K562 (cell line): Measurements from ENCODE around the gene TMEM273. TPM values are rescaled to one million over a fixed set of nuclear protein-coding genes. Genes with fewer than 3 reads are reported as not detected.

Experiments used
- ATF1 ChIP-seq, 2 experiments: fragments of 450-650 bp in 1 of 2; IDR thresholded peaks; 2 replicates each; pipeline ENCODE4 v1.6.1; 2016; ENCODE audit warnings: missing compliant biosample characterization in 1 of 2, missing genetic modification characterization in 1 of 2
- CBFA2T2 ChIP-seq: fragments of 450-650 bp; conservative IDR thresholded peaks from 2 replicates; pipeline ENCODE4 v1.6.1; 2017; ENCODE audit warnings: mild to moderate bottlenecking
- CEBPB ChIP-seq: fragments of 450-650 bp; IDR thresholded peaks from 2 replicates; pipeline ENCODE4 v1.6.1; 2016; ENCODE audit warnings: missing genetic modification characterization, missing compliant biosample characterization
- FOXJ2 ChIP-seq: fragments of 200-800 bp; sonication (Bioruptor generic); IDR thresholded peaks from 2 replicates; pipeline ENCODE4 v1.6.1; 2016; ENCODE audit warnings: missing genetic modification characterization, missing compliant biosample characterization
- HNRNPUL1 ChIP-seq: fragments of 200-400 bp; formaldehyde crosslinking; IDR thresholded peaks from 2 replicates; pipeline ENCODE4 v1.6.1; 2017; ENCODE audit warnings: low read length
- JUND ChIP-seq, 2 experiments: IDR thresholded peaks; 2 replicates in 1 of 2; 3 replicates in 1 of 2; pipeline ENCODE4 v1.6.1; 2011; ENCODE audit warnings: borderline replicate concordance in 2 of 2, low read depth in 2 of 2, low read length in 2 of 2, improper control_type of control experiment in 1 of 2, missing biosample characterization in 1 of 2, missing genetic modification characterization in 1 of 2, missing genetic modification reagents in 1 of 2
- KDM2B ChIP-seq: fragments of 250-450 bp; sonication (Bioruptor Pico); IDR thresholded peaks from 2 replicates; pipeline ENCODE4 v1.8.0; 2021; ENCODE audit warnings: mild to moderate bottlenecking, moderate library complexity
- KLF6 ChIP-seq: fragments of 250-450 bp; sonication (Bioruptor Pico); IDR thresholded peaks from 2 replicates; pipeline ENCODE4 v1.4.0; 2020; ENCODE audit warnings: mild to moderate bottlenecking, moderate library complexity, borderline replicate concordance
- MAFK ChIP-seq: IDR thresholded peaks from 2 replicates; pipeline ENCODE4 v1.6.1; 2011; ENCODE audit warnings: low read length, improper control_type of control experiment
- PTBP1 ChIP-seq: fragments of 200-400 bp; formaldehyde crosslinking; IDR thresholded peaks from 2 replicates; pipeline ENCODE4 v1.6.1; 2017; ENCODE audit warnings: low read depth, low read length
- RERE ChIP-seq: sonication (generic); formaldehyde crosslinking; IDR thresholded peaks from 2 replicates; pipeline ENCODE4 v1.8.0; 2023; ENCODE audit warnings: missing genetic modification reagents, mild to moderate bottlenecking, borderline replicate concordance
- SMARCE1 ChIP-seq: fragments of 450-650 bp; IDR thresholded peaks from 2 replicates; pipeline ENCODE4 v1.7.1; 2016; ENCODE audit warnings: mild to moderate bottlenecking
- SOX6 ChIP-seq: fragments of 450-650 bp; IDR thresholded peaks from 2 replicates; pipeline ENCODE4 v1.6.1; 2014; ENCODE audit warnings: mild to moderate bottlenecking
- TBL1XR1 ChIP-seq, 2 experiments: IDR thresholded peaks; 2 replicates each; pipeline ENCODE4 v1.6.1; 2012; ENCODE audit warnings: improper control_type of control experiment in 2 of 2, low read length in 2 of 2, mild to moderate bottlenecking in 1 of 2
- ZFPM2 ChIP-seq: fragments of 250-450 bp; sonication (Bioruptor Pico); IDR thresholded peaks from 2 replicates; pipeline ENCODE4 v1.5.1; 2022; ENCODE audit warnings: mild to moderate bottlenecking
- ZNF639 ChIP-seq, 2 experiments: fragments of 200-800 bp in 1 of 2; sonication (Bioruptor generic) in 1 of 2; sonication (generic) in 1 of 2; formaldehyde crosslinking in 1 of 2; IDR thresholded peaks in 1 of 2; conservative IDR thresholded peaks in 1 of 2; 2 replicates each; pipeline versions ENCODE4 v1.5.0 to v1.6.1; 2016 to 2020; ENCODE audit warnings: missing compliant biosample characterization in 1 of 2, missing genetic modification characterization in 1 of 2, missing genetic modification reagents in 1 of 2
- polyA plus RNA-seq, 8 experiments: library from polyadenylated mRNA; depleted of rRNA in 4 of 8; stranded (reverse) in 5 of 8; unstranded in 3 of 8; fragments of >200 nt; fragmentation: Nextera tagmentation in 2 of 8; fragmentation: Illumina TruSeq in 1 of 8; extraction: Ambion mirVana in 2 of 8; extraction: Trizol in 1 of 8; gene quantifications; 2 replicates each; pipeline versions ENCODE4 v1.2.1 to v1.2.3, GENCODE V29; 2011 to 2014; ENCODE audit warnings: inconsistent platforms in 1 of 8, missing spikeins in 1 of 8
- total RNA-seq, 7 experiments: library from RNA; depleted of rRNA in 6 of 7; stranded (reverse); fragments of >200 nt in 6 of 7; fragmentation: Illumina TruSeq in 2 of 7; extraction: Trizol in 2 of 7; gene quantifications; 2 replicates each; pipeline versions ENCODE4 v1.2.1 to v1.2.3, GENCODE V29; 2011 to 2021; ENCODE audit warnings: low replicate concordance in 1 of 7
- TF ChIP-seq, protein P1 (sequence below): fragments of 450-650 bp; formaldehyde crosslinking; IDR thresholded peaks from 2 replicates; pipeline ENCODE4 v1.4.0; 2020; ENCODE audit warnings: mild to moderate bottlenecking, mixed read lengths
- TF ChIP-seq, protein P2 (sequence below): IDR thresholded peaks from 2 replicates; pipeline ENCODE4 v1.6.1; 2012; ENCODE audit warnings: low read depth, low read length, improper control_type of control experiment, borderline replicate concordance

TMEM273 gene
- total and polyA plus RNA-seq, 9 of the 15 experiments (the other 6 are each of a cell fraction or from before 2014, with no cell fraction given) = 39.2 to 131 (median 95.6) TPM

DNA sequence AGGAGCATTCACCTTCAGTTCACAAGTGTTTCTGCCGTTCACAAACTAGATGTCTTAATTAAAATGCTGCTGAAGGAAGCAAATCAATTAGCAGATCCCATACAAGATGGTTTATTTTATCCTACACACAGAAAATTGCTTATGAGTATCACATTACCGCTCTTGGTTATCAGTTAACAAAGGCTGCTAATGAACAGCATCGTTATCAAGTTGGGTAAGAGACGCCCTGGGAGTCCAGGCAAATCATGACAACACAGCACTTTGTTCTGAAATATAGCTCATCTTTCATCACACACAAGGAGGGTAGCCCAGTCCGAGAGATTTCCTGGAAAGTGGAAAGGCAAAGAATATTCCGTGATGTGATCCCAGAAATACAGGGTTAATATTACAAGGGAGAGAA is 33.5 kb downstream of the TMEM273 start (continued):
- no peak for TF ChIP-seq RERE (CRISPR knock-in tag)
- TF ChIP-seq, protein P1, sequence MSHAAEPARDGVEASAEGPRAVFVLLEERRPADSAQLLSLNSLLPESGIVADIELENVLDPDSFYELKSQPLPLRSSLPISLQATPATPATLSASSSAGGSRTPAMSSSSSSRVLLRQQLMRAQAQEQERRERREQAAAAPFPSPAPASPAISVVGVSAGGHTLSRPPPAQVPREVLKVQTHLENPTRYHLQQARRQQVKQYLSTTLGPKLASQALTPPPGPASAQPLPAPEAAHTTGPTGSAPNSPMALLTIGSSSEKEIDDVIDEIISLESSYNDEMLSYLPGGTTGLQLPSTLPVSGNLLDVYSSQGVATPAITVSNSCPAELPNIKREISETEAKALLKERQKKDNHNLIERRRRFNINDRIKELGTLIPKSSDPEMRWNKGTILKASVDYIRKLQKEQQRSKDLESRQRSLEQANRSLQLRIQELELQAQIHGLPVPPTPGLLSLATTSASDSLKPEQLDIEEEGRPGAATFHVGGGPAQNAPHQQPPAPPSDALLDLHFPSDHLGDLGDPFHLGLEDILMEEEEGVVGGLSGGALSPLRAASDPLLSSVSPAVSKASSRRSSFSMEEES (CRISPR knock-in tag) = no peak
- no peak for TF ChIP-seq TBL1XR1 (IDR thresholded peaks at IDR 0.05; ENCODE audit: low read length in 2 of 2)
- no peak for TF ChIP-seq ATF1 (CRISPR knock-in tag; IDR thresholded peaks at IDR 0.05)
- TF ChIP-seq ATF1 (tag; IDR thresholded peaks at IDR 0.05) = no peak
- no peak for TF ChIP-seq FOXJ2
- TF ChIP-seq, protein P2, sequence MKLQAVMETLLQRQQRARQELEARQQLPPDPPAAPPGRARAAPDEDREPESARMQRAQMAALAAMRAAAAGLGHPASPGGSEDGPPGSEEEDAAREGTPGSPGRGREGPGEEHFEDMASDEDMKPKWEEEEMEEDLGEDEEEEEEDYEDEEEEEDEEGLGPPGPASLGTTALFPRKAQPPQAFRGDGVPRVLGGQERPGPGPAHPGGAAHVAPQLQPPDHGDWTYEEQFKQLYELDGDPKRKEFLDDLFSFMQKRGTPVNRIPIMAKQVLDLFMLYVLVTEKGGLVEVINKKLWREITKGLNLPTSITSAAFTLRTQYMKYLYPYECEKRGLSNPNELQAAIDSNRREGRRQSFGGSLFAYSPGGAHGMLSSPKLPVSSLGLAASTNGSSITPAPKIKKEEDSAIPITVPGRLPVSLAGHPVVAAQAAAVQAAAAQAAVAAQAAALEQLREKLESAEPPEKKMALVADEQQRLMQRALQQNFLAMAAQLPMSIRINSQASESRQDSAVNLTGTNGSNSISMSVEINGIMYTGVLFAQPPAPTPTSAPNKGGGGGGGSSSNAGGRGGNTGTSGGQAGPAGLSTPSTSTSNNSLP = peak; percentile 57; the same call in 1 of the 2 replicates
- TF ChIP-seq ZFPM2 (CRISPR knock-in tag) = no peak
- no peak for TF ChIP-seq JUND (IDR thresholded peaks at IDR 0.05; ENCODE audit: borderline replicate concordance, low read depth, low read length)
- peak; percentile 12; the same call in 2 of the 3 replicates for TF ChIP-seq JUND (tag; IDR thresholded peaks at IDR 0.05; ENCODE audit: borderline replicate concordance, low read depth, low read length)
- peak; percentile 66; the same call in 1 of the 2 replicates for TF ChIP-seq SOX6
- TF ChIP-seq KLF6 (CRISPR knock-in tag) = no peak
- TF ChIP-seq ZNF639 (CRISPR knock-in tag; conservative IDR thresholded peaks at IDR 0.05 in 1 of 2, IDR thresholded peaks at IDR 0.05 in 1 of 2) = no peak
- TF ChIP-seq MAFK = peak; percentile 32; the same call in 1 of the 2 replicates
- peak; percentile 90 for TF ChIP-seq CEBPB
- TF ChIP-seq HNRNPUL1 = no peak
- no peak for TF ChIP-seq KDM2B (CRISPR knock-in tag)
- no peak for TF ChIP-seq PTBP1
- peak; percentile 38; the same call in 1 of the 2 replicates for TF ChIP-seq CBFA2T2
- TF ChIP-seq SMARCE1 = 0 out of 2 replicates have a peak, but pooled peaks have one; percentile 31
